ENCODE measurements around the gene C1orf198.

C1orf198 gene

GRCh38 chr1:230909974-230910754 is 41.8 kb upstream of the C1orf198 start:
- H3K27me3 ChIP-seq (ENCODE audit: insufficient read depth, low read length, poor library complexity, severe bottlenecking), result no peaks in the 10 kb centered on the region
- no peaks in the 10 kb centered on the region for H3K79me2 ChIP-seq (ENCODE audit: insufficient read depth, low read length)
- H3K4me1 ChIP-seq (ENCODE audit: insufficient read depth, low read length, poor library complexity, severe bottlenecking), result no peaks in the 10 kb centered on the region
- TF ChIP-seq EZH2phosphoT487 (IDR thresholded peaks at IDR 0.05; ENCODE audit: borderline replicate concordance) (no peak), CTCF (conservative IDR thresholded peaks at IDR 0.05; ENCODE audit: low read length) (no peak)
- no peaks in the 10 kb centered on the region for H3K9me2 ChIP-seq (replicated peaks; ENCODE audit: low read depth, low read length)
- no peaks in the 10 kb centered on the region for H4K20me1 ChIP-seq (ENCODE audit: insufficient read depth, low read length, poor library complexity, severe bottlenecking)
- H3K36me3 ChIP-seq (ENCODE audit: insufficient read depth, low read length), result peaks cover 12% of the 10 kb centered on the region; the same call in 1 of the 2 replicates
- H3F3A ChIP-seq (ENCODE audit: low read depth), result no peaks in the 10 kb centered on the region
- H2AFZ ChIP-seq (ENCODE audit: low read length), result no peak overlapping the region
- H3K4me3 ChIP-seq (ENCODE audit: low read length, poor library complexity, severe bottlenecking), result no peak overlapping the region
- H3K4me2 ChIP-seq (ENCODE audit: low read depth, low read length, poor library complexity, severe bottlenecking), result no peak overlapping the region
- no peak overlapping the region for H3K9ac ChIP-seq (ENCODE audit: low read depth, low read length, poor library complexity, severe bottlenecking)
- no peaks in the 10 kb centered on the region for H3K9me3 ChIP-seq (ENCODE audit: insufficient read depth, low read depth, low read length)

GRCh38 chr1:230907472-230908205 is 39.3 kb upstream of the C1orf198 start:
- Histone ChIP-seq H3K79me2 (ENCODE audit: insufficient read depth, low read length) (no peaks in the 10 kb centered on the region), H3F3A (ENCODE audit: low read depth) (no peaks in the 10 kb centered on the region), H3K9ac (ENCODE audit: low read depth, low read length, poor library complexity, severe bottlenecking) (no peak overlapping the region), H3K4me2 (ENCODE audit: low read depth, low read length, poor library complexity, severe bottlenecking) (no peak overlapping the region), H3K36me3 (ENCODE audit: insufficient read depth, low read length) (peaks cover 12% of the 10 kb centered on the region; the same call in 1 of the 2 replicates), H3K9me2 (replicated peaks; ENCODE audit: low read depth, low read length) (no peaks in the 10 kb centered on the region), H3K4me3 (ENCODE audit: low read length, poor library complexity, severe bottlenecking) (no peak overlapping the region), H3K9me3 (ENCODE audit: insufficient read depth, low read depth, low read length) (no peaks in the 10 kb centered on the region), H3K4me1 (ENCODE audit: insufficient read depth, low read length, poor library complexity, severe bottlenecking) (no peaks in the 10 kb centered on the region), H3K27me3 (ENCODE audit: insufficient read depth, low read length, poor library complexity, severe bottlenecking) (no peaks in the 10 kb centered on the region), H4K20me1 (ENCODE audit: insufficient read depth, low read length, poor library complexity, severe bottlenecking) (no peaks in the 10 kb centered on the region), H2AFZ (ENCODE audit: low read length) (no peak overlapping the region)
- no peak for TF ChIP-seq CTCF (conservative IDR thresholded peaks at IDR 0.05; ENCODE audit: low read length)
- TF ChIP-seq EZH2phosphoT487 (IDR thresholded peaks at IDR 0.05; ENCODE audit: borderline replicate concordance), result no peak

- Histone ChIP-seq H3K36me3 (ENCODE audit: insufficient read depth, low read length) (peaks cover 12% of the 10 kb centered on the region; the same call in 1 of the 2 replicates), H3K9me3 (ENCODE audit: insufficient read depth, low read depth, low read length) (no peaks in the 10 kb centered on the region), H3K27me3 (ENCODE audit: insufficient read depth, low read length, poor library complexity, severe bottlenecking) (no peaks in the 10 kb centered on the region)
Measured at GRCh38 chr1:230906226-230906625, 37.9 kb upstream of the C1orf198 start.

More at GRCh38 chr1:230906226-230906625, 37.9 kb upstream of the C1orf198 start:
- no peak overlapping the region for H2AFZ ChIP-seq (ENCODE audit: low read length)
- no peak overlapping the region for H3K4me3 ChIP-seq (ENCODE audit: low read length, poor library complexity, severe bottlenecking)
- TF ChIP-seq EZH2phosphoT487 (IDR thresholded peaks at IDR 0.05; ENCODE audit: borderline replicate concordance) (no peak), CTCF (conservative IDR thresholded peaks at IDR 0.05; ENCODE audit: low read length) (no peak)
- no peak overlapping the region for H3K9ac ChIP-seq (ENCODE audit: low read depth, low read length, poor library complexity, severe bottlenecking)
- no peaks in the 10 kb centered on the region for H3F3A ChIP-seq (ENCODE audit: low read depth)
- H4K20me1 ChIP-seq (ENCODE audit: insufficient read depth, low read length, poor library complexity, severe bottlenecking), result no peaks in the 10 kb centered on the region
- H3K9me2 ChIP-seq (replicated peaks; ENCODE audit: low read depth, low read length), result no peaks in the 10 kb centered on the region
- H3K4me1 ChIP-seq (ENCODE audit: insufficient read depth, low read length, poor library complexity, severe bottlenecking), result no peaks in the 10 kb centered on the region
- H3K4me2 ChIP-seq (ENCODE audit: low read depth, low read length, poor library complexity, severe bottlenecking), result no peak overlapping the region
- no peaks in the 10 kb centered on the region for H3K79me2 ChIP-seq (ENCODE audit: insufficient read depth, low read length)

Measured in Loucy (cell line).